SKM-1 treated with dmso at 0.1 percent for 144 hours (cell line): Measurements from ENCODE around the gene BAHD1.
"Not testable (repeated sequence)": the region's sequence is repeated elsewhere in the genome, so short reads cannot be mapped to it uniquely, and the experiment has no call there.

Experiments used
- DNase-seq: peaks from one replicate; lab custom pipeline; 2025; ENCODE audit not compliant: unreplicated experiment; lab: John Stamatoyannopoulos, UW

BAHD1 gene

DNA sequence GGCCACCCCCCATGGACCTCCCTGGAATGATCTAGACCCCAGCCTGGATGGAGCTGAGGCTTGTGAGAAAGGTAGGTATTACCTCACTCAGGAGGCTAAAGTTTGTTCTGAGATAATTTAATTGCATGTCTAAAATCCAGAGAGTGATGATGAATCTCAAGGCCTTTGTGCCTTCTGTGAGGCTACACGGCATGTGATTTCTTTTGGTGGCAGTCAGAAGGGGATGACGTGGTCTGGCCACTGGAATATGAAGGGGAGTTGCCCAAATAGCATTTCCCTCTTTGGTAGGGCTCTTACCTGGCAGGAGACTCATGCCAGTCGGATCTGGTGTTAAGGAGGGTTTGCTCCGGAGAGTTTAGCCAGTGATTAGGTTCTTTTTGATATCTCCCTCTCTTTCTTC lies 2.5 kb downstream of the BAHD1 start:
- DNase-seq, result no peak

DNA sequence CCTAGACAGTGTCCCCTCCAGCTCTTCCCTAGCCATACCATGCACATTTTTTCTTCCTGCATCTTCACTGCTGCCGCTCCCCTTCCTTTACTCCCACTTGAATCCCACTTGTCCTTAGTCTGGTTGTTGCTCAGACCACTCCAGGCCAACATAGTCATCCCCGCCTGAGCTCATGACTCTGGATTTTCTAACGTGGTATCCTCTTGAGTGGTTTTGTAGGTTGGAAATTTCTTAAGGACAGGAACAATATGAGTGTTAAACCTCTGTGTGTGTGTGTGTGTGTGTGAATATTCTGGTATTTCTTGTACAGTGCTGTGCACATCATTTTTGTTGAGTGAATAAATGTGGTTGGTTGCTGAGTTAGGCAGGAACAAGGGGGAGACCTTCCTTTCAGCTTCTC lies 3.1 kb downstream of the BAHD1 start:
- no peak for DNase-seq

DNA sequence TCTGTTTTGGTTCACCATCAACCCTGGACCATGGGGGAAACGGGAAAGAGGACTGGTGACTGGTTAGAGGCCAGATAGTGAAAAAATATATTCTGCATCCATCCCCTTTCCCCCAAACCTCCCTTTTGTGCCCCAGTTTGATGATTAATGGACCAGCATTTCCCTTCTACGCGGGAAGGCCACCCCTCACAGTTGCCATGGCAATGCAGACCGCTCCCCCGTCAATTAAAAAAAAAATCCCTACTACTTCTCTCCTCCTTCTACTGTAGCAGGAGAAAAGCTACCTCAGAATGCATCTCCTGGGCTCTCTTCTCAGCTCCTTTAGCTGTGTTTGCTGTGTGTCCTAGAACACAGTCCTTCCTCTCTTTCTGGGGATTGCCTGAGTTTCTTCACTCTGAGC lies 4.0 kb downstream of the BAHD1 start:
- DNase-seq, result no peak

DNA sequence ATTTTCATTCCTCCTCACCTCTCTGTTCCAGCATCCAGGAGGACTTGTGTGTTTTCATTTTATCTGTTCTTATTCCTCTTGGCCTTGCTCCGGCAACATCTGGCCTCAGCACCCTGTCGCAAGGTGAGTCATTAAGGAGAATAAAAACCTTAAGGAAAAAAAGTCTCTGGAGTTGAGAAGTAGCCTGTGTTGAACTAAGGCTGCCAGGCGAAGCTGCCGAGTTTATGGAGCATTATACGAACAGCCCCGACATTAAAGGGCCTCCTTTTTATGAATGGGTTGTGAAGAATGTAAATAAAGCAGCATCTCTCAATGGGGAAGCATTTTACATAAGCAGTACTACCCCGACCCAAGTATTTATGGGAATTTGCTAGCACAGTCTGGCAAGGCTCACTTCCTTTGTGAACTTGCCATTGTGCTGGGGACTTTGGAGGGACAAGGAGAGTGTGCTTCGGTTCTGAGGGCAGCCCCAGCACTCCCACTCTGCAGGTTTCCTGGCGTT lies 4.7 kb downstream of the BAHD1 start:
- no peak for DNase-seq

DNA sequence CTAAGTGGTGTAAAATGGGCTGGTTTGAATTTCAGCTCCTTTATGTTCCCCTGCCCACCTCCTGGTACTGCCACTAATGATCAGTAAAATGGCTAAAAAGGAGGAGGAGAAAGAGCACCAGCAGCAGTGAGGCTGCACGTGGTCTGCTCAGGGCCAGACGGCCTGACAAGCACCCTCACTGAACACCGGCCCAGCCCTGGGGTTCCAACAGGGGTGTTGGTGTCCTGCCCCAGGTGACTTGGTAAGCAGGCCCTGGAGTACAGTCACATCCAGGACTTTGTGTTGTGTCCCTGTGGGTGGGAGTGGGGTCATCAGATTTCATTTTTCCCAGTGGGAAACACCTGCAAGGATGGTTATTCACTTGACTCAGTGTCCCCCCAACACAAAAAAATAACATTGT lies 5.4 kb downstream of the BAHD1 start:
- DNase-seq, result no peak

DNA sequence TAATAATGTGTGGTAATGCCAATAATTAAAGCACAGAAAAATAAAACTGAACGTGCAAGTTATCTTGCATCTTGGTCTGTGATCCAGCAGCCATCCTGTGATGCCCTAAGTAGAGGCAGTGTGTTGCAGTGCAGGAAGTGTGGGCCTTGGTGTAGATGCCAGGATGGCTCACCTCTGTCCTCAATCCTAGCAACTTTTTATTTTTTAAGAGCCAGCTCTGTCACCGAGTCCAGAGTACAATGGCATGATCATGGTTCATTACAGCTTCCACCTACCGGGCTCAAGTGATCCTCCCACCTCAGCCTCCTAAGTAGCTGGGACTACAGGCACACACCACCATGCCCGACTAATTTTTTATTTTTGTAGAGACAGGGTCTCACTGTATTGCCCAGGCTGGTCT lies 7.6 kb downstream of the BAHD1 start:
- no peak for DNase-seq

DNA sequence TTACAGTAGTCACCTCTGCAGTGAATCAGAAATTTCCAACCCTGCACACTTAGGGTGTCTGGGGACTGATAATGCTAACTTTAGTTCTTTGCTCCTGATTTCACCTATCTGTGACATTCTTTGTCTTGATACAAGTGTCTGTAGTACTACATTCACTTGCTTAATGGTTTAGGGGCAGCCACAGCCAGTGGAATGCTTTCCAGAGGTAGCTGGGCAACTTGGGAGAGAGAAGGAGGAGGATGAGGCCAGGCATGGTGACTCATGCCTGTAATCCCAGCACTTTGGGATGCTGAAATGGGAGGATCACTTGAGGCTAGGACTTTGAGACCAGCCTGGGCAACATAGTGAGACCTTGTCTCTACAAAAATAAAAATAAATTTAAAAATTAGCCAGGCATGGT lies 8.5 kb downstream of the BAHD1 start:
- DNase-seq, result no peak

DNA sequence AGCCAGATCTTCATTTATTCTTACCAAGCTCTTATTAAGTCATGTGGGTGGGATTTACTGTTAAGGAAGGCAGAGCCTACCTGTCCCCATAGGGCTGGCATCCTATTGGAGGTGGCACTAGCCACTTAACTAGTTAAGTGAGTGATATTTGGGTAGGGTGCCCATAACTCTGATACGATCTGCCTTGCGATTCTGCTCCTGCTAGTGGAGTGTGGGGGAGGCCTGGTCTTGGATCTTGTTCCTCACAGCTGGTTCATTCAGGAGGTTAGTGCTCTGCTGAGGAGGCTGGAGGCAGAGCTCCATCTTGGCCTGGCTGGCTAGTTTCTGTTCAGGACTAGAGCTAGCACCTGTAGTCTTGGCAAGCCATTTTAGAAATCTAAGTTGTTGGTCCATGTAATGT lies 9.3 kb downstream of the BAHD1 start:
- DNase-seq, result no peak

DNA sequence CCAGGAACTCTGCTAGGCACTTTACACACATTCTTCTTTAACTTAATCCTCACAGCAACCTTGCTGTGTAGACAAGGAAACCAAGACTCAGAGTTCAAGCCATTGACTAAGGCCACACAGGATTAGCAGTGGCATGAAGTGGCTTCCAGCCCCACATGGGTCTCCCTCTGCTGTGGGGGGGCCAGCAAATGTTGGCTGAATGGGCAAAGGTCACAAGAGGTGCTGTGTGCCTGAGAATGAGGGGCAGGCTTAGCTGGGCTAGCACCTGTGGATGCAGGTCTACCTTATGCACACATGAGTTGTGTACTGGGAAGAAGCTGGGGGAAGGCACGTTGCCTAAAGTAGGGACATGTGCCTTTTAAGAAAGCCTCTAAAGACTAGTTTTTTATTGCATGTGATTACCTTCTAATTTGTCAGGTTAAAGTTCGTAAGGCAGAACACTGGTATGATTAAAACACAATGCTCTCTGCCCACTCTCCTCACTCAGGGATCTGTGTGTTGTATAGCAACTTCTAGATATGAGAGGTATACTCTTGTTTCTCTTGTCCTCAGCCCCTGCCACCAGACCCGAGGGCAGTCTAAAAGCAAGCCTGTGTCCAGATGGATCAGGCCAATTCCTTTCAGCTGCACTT lies 10.9 kb downstream of the BAHD1 start:
- no peak for DNase-seq

DNA sequence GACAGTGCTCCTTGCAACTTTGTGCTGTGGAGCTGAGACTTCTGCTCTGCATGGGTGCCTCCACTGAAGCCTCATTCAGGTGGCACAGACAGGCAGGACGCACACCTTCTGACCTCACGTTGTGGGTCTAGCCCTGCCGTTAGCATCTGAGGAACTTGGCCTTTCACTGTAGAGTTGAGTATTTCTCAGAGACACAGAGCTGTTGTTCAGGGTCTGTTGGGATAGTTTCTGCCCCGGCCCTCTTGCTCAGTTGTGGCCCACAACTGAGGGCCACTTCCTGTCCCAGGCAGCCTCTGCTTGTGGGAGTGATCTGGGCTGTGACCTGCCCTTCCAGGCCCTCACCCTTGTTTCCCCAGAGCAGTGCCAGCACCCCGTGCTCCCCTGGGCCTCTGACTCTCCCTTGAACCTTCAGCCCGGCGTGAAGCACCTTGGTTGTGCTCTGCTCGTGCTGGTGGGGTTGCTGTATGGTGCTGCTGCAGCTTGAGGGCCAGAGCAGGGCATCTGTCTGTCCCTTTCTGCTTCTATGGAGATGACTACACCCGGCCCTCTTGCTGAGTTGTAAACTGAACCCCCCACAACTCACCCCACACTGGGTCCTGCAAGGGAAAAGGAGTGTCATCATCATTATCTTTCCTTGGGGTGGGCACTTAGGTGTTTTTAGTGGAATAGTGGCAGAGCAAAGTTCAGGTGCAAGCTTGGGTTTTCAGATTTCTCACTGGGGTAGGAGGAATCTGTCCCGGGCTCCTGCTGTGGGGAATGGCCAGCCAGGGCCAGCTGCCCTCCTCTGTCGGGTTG lies 11.7 kb downstream of the BAHD1 start:
- DNase-seq, result no peak

DNA sequence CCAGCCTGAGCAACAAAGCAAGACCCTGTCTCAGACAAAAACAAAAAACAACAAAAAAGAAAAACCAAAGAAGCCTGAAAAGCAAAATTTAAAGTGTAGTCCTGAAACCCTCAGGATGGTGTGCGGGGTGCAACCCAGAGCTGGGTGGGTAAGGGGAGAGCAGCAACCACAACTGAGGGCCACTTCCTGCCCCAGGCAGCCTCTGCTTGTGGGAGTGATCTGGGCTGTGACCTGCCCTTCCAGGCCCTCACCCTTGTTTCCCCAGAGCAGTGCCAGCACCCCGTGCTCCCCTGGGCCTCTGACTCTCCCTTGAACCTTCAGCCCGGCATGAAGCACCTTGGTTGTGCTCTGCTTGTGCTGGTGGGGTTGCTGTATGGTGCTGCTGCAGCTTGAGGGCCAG lies 13.2 kb downstream of the BAHD1 start:
- not testable (repeated sequence) for DNase-seq

DNA sequence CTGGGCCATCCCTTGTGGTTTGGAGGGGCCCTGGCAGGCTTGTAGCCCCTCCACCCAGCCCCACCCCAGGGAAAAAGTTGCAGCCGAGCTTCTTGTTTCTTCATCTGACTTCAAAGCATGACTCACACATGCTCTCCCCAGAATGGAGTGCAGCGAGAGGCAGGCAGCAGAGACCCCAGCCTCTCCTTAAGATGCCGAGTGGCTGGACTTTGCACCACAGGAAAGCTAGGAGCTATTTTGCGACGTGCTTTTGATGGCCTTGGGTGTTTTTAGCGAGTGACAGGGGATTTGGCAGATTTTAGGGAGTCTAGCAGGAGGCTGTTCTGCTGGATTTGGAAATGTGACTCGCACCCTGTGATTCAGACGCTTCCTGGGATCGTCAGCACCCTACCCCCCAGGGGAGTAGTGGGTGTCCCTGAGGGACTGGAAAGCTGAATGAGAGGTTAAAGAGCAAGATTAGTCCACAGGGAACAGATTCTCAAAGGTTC lies 14.2 kb downstream of the BAHD1 start:
- DNase-seq, result no peak

DNA sequence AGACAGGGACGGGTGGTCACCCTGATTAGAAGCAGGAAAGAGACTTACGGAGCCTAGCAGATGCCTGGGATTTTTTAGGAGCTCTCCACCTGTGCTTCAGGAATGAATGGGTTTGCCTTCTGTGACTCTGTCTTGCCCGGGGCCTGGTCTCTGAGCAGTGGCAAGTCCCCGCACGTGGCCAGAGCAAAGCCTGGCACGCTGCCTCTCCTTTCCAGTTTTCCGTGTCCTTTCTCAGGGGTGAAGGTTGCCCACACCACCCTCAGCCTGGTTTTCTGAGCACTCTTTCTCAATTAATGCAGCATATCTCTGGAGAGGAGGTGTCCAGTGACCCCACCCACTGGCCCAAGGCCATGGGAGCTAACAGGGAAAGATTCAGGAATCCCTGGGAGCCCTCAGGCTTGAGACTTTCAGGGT lies 15.6 kb downstream of the BAHD1 start:
- no peak for DNase-seq

DNA sequence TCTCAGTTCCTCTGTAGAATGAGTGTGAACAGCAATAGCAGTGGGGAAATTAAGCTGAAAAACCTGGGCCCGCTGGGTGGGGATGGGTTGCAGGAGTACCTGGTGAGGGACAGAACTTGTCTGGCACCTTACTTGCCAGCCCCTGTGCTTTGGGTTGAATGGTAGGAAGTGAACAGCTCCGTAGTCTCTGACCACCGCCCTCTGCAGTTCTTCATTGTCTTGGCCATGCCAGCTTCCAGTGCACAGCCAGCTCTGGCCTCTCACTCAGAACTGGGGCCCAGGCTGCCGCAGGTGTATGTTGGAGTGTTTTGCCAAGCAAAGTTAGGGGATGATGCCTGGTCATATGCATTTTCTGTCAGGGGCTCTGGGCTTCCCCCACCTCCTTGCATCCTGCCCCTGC lies 16.0 kb downstream of the BAHD1 start:
- no peak for DNase-seq

DNA sequence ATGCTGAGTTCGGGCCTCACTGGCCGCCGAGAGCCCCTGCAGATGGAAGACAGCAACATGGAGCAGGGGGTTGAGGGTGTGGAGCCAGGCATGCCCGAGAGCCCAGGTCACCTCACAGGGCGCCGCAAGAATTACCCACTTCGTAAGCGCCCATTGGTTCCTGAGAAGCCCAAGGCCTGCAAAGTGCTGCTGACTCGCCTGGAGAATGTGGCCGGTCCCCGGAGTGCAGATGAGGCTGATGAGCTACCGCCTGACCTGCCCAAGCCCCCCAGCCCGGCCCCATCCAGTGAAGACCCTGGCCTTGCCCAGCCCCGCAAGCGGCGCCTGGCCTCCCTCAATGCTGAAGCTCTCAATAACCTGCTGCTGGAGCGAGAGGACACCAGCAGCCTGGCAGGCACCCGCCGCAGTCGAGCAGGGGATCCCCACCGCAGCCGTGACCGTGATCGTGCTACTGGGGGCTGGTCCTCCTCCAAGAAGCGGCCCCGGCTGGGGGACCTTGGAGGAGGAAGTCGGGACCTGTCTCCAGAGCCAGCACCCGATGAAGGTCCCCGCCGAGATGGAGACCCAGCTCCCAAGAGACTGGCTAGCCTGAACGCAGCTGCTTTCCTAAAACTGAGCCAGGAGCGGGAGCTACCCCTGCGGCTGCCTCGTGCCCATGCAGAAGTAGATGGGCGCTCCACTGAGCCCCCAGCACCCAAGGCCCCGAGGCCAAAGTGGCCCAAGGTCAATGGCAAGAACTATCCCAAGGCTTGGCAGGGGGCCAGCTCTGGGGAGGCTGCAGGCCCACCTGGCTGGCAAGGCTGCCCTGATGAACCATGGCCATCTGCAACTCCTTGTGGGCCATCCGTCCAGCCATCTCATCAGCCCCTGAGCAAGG lies 18.0 kb downstream of the BAHD1 start:
- DNase-seq, result no peak

DNA sequence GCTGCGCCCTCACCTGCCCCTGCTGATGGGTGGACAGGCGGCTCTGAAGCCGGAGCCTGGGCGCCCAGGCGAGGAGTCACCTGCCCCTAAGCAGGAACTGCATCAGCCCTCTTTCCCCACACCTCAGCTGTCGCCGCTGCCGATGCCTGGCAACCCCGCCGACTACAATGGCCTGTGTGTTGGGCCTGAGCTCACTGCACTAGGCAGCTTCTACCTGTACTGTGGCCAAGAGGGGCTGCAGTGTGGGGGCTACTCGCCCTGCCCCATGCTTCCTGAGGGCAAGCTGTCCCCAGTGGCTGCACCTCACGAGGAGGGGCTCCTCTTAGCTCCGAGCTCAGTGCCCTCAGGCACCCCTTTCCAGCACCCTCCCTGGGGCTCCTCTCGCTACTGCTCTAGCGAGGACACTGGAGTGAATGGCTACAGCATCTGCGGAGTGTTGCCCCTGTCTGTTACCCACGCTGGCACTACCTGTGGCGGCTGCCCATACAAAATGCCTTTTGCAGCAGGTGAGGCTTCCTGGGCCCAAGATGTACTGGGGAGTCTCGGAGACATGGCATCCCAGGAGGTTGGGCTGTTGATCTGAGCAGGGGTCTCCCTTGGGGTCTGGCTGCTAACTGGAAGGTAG lies 18.8 kb downstream of the BAHD1 start:
- DNase-seq, result no peak

DNA sequence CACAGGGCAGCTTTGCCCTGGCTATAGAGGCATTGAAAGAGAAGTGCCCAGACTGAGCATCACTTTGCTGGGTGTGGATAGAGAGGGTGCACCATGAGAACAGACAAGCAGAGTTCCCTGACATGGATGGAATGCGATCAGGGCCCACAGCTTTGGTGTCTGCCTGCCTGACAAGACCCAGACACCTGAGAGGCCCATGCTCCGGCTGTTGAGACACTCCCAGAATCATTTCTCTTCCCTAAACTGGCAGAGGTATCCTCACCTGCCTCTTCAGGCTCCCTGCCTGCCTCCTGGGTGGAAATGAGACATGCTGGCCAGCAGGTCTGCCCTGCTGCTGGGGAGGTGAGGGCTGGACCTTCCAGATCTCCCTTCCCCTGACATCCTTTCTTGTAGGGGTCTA lies 19.7 kb downstream of the BAHD1 start:
- no peak for DNase-seq

DNA sequence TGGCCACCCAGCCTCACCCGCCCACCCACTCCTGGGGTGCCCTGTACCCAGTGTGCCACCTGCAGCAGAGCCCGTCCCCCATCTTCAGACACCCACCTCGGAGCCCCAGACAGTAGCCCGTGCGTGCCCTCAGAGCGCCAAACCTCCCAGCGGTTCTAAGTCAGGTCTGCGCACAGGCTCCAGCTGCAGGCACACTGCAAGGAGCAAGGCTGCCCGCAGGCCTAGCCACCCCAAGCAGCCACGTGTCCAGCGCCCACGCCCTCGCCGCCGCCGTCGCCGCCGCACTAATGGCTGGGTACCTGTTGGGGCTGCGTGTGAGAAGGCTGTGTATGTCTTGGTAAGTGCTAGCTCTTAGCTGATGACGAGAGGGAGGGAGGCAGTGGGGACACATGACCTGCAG lies 21.2 kb downstream of the BAHD1 start:
- no peak for DNase-seq

DNA sequence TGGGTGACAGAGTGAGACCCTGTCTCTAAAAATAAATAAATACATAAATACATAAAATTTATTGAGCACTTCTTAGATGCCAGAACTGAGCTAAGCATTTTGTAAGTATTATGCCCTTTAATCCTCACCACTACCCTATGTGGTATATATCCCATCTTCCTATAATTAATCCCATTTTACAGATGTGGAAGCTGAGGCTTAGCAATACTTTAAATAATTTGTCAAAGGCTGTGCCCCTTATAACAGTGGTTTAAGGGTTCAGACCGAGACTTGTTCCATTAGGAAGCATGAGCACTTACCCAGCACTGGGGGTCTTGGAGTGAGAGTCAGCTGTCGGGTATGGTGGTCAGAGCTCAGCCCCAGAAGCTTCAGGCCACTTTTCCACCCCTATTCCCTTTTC lies 22.5 kb downstream of the BAHD1 start:
- no peak for DNase-seq

DNA sequence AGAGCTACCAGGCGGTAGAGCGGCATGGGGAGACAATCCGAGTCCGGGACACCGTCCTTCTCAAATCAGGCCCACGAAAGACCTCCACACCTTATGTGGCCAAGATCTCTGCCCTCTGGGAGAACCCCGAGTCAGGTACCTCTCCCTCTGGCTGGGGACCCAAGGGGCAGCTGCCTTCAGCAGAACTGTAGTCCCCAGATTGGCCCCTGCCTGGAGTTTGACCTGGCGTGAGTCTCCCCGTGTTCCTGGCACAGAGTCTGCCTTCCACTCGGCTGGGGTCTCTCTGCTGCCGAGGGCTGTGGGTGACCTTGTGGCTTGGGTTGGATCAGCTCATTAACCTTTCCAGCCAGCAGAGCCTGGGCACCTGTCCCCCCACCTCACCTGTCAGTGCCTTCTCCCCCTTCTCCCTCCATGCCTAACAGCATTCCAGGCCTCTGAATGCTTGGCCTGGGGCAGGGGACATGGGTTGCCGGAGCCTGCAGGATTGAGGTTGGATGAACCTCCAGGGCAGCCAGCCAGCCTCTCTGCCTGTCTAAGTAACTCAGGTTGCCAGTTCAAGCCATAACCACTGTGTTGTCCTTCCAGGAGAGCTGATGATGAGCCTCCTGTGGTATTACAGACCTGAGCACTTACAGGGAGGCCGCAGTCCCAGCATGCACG lies 23.3 kb downstream of the BAHD1 start:
- DNase-seq, result no peak
